H9 (cell line): ENCODE results near the gene PI16. TPM values are rescaled to one million over a fixed set of nuclear protein-coding genes. Genes with fewer than 3 reads are reported as not detected.

Experiments
- DNase-seq: peaks from one replicate; pipeline ENCODE4 v3.0.0-alpha.2; 2017
- H2AFZ ChIP-seq: one replicate; pipeline ENCODE4 v1.6.1; 2013; ENCODE audit warnings: mild to moderate bottlenecking, low read length, control low read depth, moderate library complexity
- H2AK5ac ChIP-seq: 2 replicates; pipeline ENCODE4 v1.6.1; 2013; ENCODE audit warnings: low read length, control low read depth, mixed read lengths; ENCODE audit not compliant: insufficient read length
- H2BK120ac ChIP-seq: one replicate; pipeline ENCODE4 v1.6.1; 2013; ENCODE audit warnings: low read depth, mild to moderate bottlenecking, low read length, control low read depth, inconsistent platforms; ENCODE audit not compliant: poor library complexity, severe bottlenecking
- H2BK12ac ChIP-seq: 2 replicates; pipeline ENCODE4 v1.6.1; 2013; ENCODE audit warnings: low read length, control low read depth, mixed read lengths, low read depth; ENCODE audit not compliant: insufficient read length
- H2BK15ac ChIP-seq: 2 replicates; pipeline ENCODE4 v1.6.1; 2013; ENCODE audit warnings: low read depth, low read length, control low read depth
- H2BK20ac ChIP-seq: one replicate; pipeline ENCODE4 v1.6.1; 2013; ENCODE audit warnings: low read depth, mild to moderate bottlenecking, low read length, control low read depth, inconsistent platforms; ENCODE audit not compliant: poor library complexity, severe bottlenecking
- H2BK5ac ChIP-seq: 2 replicates; pipeline ENCODE4 v1.6.1; 2013; ENCODE audit warnings: low read length, control low read depth, mixed read lengths; ENCODE audit not compliant: insufficient read length
- H3K14ac ChIP-seq: 2 replicates; pipeline ENCODE4 v1.6.1; 2013; ENCODE audit warnings: low read length, control low read depth; ENCODE audit not compliant: insufficient read depth
- H3K18ac ChIP-seq: 2 replicates; pipeline ENCODE4 v1.6.1; 2013; ENCODE audit warnings: low read depth, mild to moderate bottlenecking, mixed read lengths, low read length, control low read depth; ENCODE audit not compliant: insufficient read length
- H3K23ac ChIP-seq: 2 replicates; pipeline ENCODE4 v1.6.1; 2013; ENCODE audit warnings: low read length, control low read depth, mixed read lengths, low read depth; ENCODE audit not compliant: insufficient read length
- H3K23me2 ChIP-seq: 2 replicates; pipeline ENCODE4 v1.6.1; 2013; ENCODE audit warnings: low read depth, mild to moderate bottlenecking, mixed read lengths, low read length, control low read depth; ENCODE audit not compliant: insufficient read length, poor library complexity, severe bottlenecking
- H3K27ac ChIP-seq: 2 replicates; pipeline ENCODE4 v1.5.1; 2013; ENCODE audit warnings: low read length, control low read depth, mixed read lengths, low read depth; ENCODE audit not compliant: insufficient read length
- H3K27me3 ChIP-seq: 2 replicates; pipeline ENCODE4 v1.6.1; 2013; ENCODE audit warnings: low read length, control low read depth, inconsistent platforms; ENCODE audit not compliant: insufficient read depth
- H3K4ac ChIP-seq: 2 replicates; pipeline ENCODE4 v1.6.1; 2013; ENCODE audit warnings: low read depth, mild to moderate bottlenecking, control low read depth, inconsistent platforms, low read length, moderate library complexity
- H3K4me1 ChIP-seq: 2 replicates; pipeline ENCODE4 v1.6.1; 2013; ENCODE audit warnings: low read length, control low read depth, inconsistent platforms; ENCODE audit not compliant: insufficient read depth
- H3K4me2 ChIP-seq: 2 replicates; pipeline ENCODE4 v1.6.1; 2013; ENCODE audit warnings: low read length, control low read depth, mixed read lengths; ENCODE audit not compliant: insufficient read length, insufficient read depth
- H3K56ac ChIP-seq: 2 replicates; pipeline ENCODE4 v1.6.1; 2013; ENCODE audit warnings: low read depth, mild to moderate bottlenecking, mixed read lengths, low read length, control low read depth; ENCODE audit not compliant: insufficient read length
- H3K79me1 ChIP-seq: 2 replicates; pipeline ENCODE4 v1.6.1; 2013; ENCODE audit warnings: low read depth, mild to moderate bottlenecking, moderate library complexity, low read length, control low read depth, inconsistent platforms; ENCODE audit not compliant: insufficient read depth, poor library complexity, severe bottlenecking
- H3K79me2 ChIP-seq: 2 replicates; pipeline ENCODE4 v1.6.1; 2013; ENCODE audit warnings: low read length, control low read depth, inconsistent platforms; ENCODE audit not compliant: insufficient read depth
- H3K9ac ChIP-seq: 2 replicates; pipeline ENCODE4 v1.6.1; 2013; ENCODE audit warnings: low read length, control low read depth, mixed read lengths; ENCODE audit not compliant: insufficient read length; ENCODE audit errors: extremely low read depth
- H3K9me3 ChIP-seq: one replicate; pipeline ENCODE4 v1.6.1; 2013; ENCODE audit warnings: low read depth, low read length, inconsistent platforms; ENCODE audit not compliant: control insufficient read depth
- H3T11ph ChIP-seq: one replicate; pipeline ENCODE4 v1.6.1; 2013; ENCODE audit warnings: mild to moderate bottlenecking, low read length, control low read depth, inconsistent platforms
- H4K20me1 ChIP-seq: one replicate; pipeline ENCODE4 v1.6.1; 2013; ENCODE audit not compliant: control insufficient read depth, insufficient read length, insufficient read depth
- H4K5ac ChIP-seq: 2 replicates; pipeline ENCODE4 v1.6.1; 2013; ENCODE audit warnings: low read depth, mild to moderate bottlenecking, mixed read lengths, low read length, control low read depth; ENCODE audit not compliant: insufficient read length
- H4K8ac ChIP-seq: replicated peaks from 2 replicates; pipeline ENCODE4 v1.6.1; 2013; ENCODE audit warnings: low read length, control low read depth, mixed read lengths, low read depth; ENCODE audit not compliant: insufficient read length
- H4K91ac ChIP-seq: 2 replicates; pipeline ENCODE4 v1.6.1; 2013; ENCODE audit warnings: low read depth, mild to moderate bottlenecking, moderate library complexity, mixed read lengths, low read length, control low read depth; ENCODE audit not compliant: insufficient read length
- H3K27ac Mint-ChIP-seq, 3 experiments: 2 replicates in 2 of 3; 3 replicates in 1 of 3; pipeline ENCODE4 v1.8.0; 2020 to 2021; ENCODE audit warnings: mixed read lengths in 3 of 3, mild to moderate bottlenecking in 1 of 3, moderate library complexity in 1 of 3
- H3K27me3 Mint-ChIP-seq: 2 replicates; pipeline ENCODE4 v1.8.0; 2021; ENCODE audit warnings: low read depth, mild to moderate bottlenecking, moderate library complexity, mixed read lengths
- H3K36me3 Mint-ChIP-seq, 3 experiments: 2 replicates in 2 of 3; 3 replicates in 1 of 3; pipeline ENCODE4 v1.8.0; 2020 to 2021; ENCODE audit warnings: low read depth in 3 of 3, mixed read lengths in 3 of 3; ENCODE audit not compliant: insufficient read depth in 1 of 3
- H3K4me1 Mint-ChIP-seq, 2 experiments: 2 replicates each; pipeline ENCODE4 v1.8.0; 2020; ENCODE audit warnings: mixed read lengths in 2 of 2
- H3K4me3 Mint-ChIP-seq, 2 experiments: 2 replicates in 1 of 2; 3 replicates in 1 of 2; pipeline ENCODE4 v1.8.0; 2020 to 2021; ENCODE audit warnings: mild to moderate bottlenecking in 2 of 2, mixed read lengths in 2 of 2, moderate library complexity in 1 of 2
- H3K9me3 Mint-ChIP-seq, 2 experiments: 2 replicates in 1 of 2; 3 replicates in 1 of 2; pipeline ENCODE4 v1.8.0; 2020; ENCODE audit warnings: mild to moderate bottlenecking in 2 of 2, mixed read lengths in 2 of 2, moderate library complexity in 1 of 2
- CTCF ChIP-seq: fragments of 200-600 bp; sonication (generic); conservative IDR thresholded peaks from 3 replicates; pipeline ENCODE4 v1.8.0; 2021; ENCODE audit warnings: antibody characterized with exemption, mild to moderate bottlenecking
- WGBS: extraction: QIAGEN DNeasy Blood & Tissue Kit; methylation state at CpG from one replicate; pipeline ENCODE4 v1.1.7; 2013; ENCODE audit warnings: missing lambda C conversion rate, low lambda C conversion rate, mixed read lengths; ENCODE audit not compliant: insufficient read length; ENCODE audit errors: extremely low coverage; 5-methylcytosine and 5-hydroxymethylcytosine counted together
- total RNA-seq: library from RNA; stranded (reverse); gene quantifications from 2 replicates; pipeline ENCODE4 v1.2.1, GENCODE V29; 2021

Gene PI16
- total RNA-seq, 1 experiment from 2014 or later: not detected

- no peaks in the 10 kb centered on the region for H3K4me1 ChIP-seq
- no peak overlapping the region for H3K14ac ChIP-seq
- no peaks in the 10 kb centered on the region for H3K9me3 Mint-ChIP-seq
- H3K36me3 Mint-ChIP-seq: no peaks in the 10 kb centered on the region
- no peak overlapping the region for H3K18ac ChIP-seq
- no peak overlapping the region for H3K4me3 Mint-ChIP-seq
- no peak overlapping the region for H2BK20ac ChIP-seq
- no peak overlapping the region for H3T11ph ChIP-seq
- no peak overlapping the region for H3K4me2 ChIP-seq
- no peak overlapping the region for H4K8ac ChIP-seq
- no peak overlapping the region for H4K91ac ChIP-seq
- H3K9me3 ChIP-seq: no peaks in the 10 kb centered on the region
- H2BK15ac ChIP-seq: no peak overlapping the region
- no peak overlapping the region for H2BK12ac ChIP-seq
- peak; percentile 32; the same call in 2 of the 3 replicates for TF ChIP-seq CTCF
- no peak overlapping the region for H2BK120ac ChIP-seq
- no peak overlapping the region for H3K9ac ChIP-seq
- H3K27me3 ChIP-seq: no peaks in the 10 kb centered on the region
- H3K23me2 ChIP-seq: no peaks in the 10 kb centered on the region
- H3K79me2 ChIP-seq: no peaks in the 10 kb centered on the region
- H4K5ac ChIP-seq: no peak overlapping the region
- no peaks in the 10 kb centered on the region for H3K27me3 Mint-ChIP-seq
- H3K4ac ChIP-seq: no peak overlapping the region
- DNase-seq: peak; percentile 78
- H3K79me1 ChIP-seq: no peaks in the 10 kb centered on the region
- no peak overlapping the region for H2AK5ac ChIP-seq
- no peak overlapping the region for H3K56ac ChIP-seq
- no peak overlapping the region for H3K27ac Mint-ChIP-seq
- no peak overlapping the region for H2AFZ ChIP-seq
- no peak overlapping the region for H3K27ac ChIP-seq
- H3K4me1 Mint-ChIP-seq: peaks cover 17% of the 10 kb centered on the region in 2 experiments
- no peaks in the 10 kb centered on the region for H4K20me1 ChIP-seq
- no peak overlapping the region for H2BK5ac ChIP-seq
- no peak overlapping the region for H3K23ac ChIP-seq
- WGBS: no CpG with 5 or more reads among the region's 44 CpGs
Observed at GRCh38 chr6:36958775-36959554, 4.4 kb downstream of the PI16 start.
